ENCODE data around the gene HPSE2.

DNA sequence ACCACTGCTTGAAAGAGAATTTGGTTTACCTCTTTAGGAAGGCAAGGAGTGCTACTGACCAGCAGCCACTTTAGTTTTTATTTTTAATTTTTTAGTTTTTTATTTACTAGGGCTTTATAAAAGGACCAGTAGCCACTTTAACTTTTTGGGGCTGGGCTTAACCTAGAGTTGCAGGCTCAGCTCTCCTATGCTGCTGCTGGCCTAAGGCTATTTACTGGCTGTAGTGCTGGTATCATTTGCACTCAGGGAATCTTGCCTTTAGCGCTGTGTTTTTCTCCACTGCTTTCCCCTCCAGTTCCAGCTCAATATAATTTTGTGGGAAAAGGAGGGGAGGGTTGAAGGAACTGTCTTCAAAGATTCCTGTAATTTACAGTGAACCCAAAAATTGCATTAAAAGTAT lies 802.3 kb downstream of the HPSE2 start:
- TF ChIP-seq CTCF (IDR thresholded peaks at IDR 0.05 in 4 of 5, conservative IDR thresholded peaks at IDR 0.05 in 1 of 5) (no peak), POLR2A (IDR thresholded peaks at IDR 0.05) (no peak)

All from gastrocnemius medialis (tissue), 4 donors.